GM12873 (cell line): ENCODE results near the gene TXNDC2.

Experiments used
- CTCF ChIP-seq: IDR thresholded peaks from 2 replicates; pipeline ENCODE4 v1.5.1; 2012; ENCODE audit warnings: low read depth, mild to moderate bottlenecking, moderate library complexity, low read length, control low read depth; ENCODE audit not compliant: insufficient read depth; ENCODE audit errors: missing control alignments

TXNDC2 gene

GRCh38 chr18:9854801-9855676 is 30.7 kb upstream of the TXNDC2 start:
- no peak for TF ChIP-seq CTCF

- no peak for TF ChIP-seq CTCF
Observed at GRCh38 chr18:9855681-9856080, 30.1 kb upstream of the TXNDC2 start.

GRCh38 chr18:9856092-9856491 is 29.7 kb upstream of the TXNDC2 start:
- TF ChIP-seq CTCF, result no peak

- no peak for TF ChIP-seq CTCF
Observed at GRCh38 chr18:9858642-9859041, 27.1 kb upstream of the TXNDC2 start.

- no peak for TF ChIP-seq CTCF
Observed at GRCh38 chr18:9859232-9859631, 26.5 kb upstream of the TXNDC2 start.

- TF ChIP-seq CTCF, result no peak
Observed at GRCh38 chr18:9860682-9861081, 25.1 kb upstream of the TXNDC2 start.

- TF ChIP-seq CTCF, result no peak
Observed at GRCh38 chr18:9861157-9861556, 24.6 kb upstream of the TXNDC2 start.
